ENCODE data around the gene TTYH3. TPM values are rescaled to one million over a fixed set of nuclear protein-coding genes. Genes with fewer than 3 reads are reported as not detected.
A peak's percentile ranks its signal among the peaks of the same experiment; 100 is the strongest.
"Not testable (repeated sequence)": the region's sequence is repeated elsewhere in the genome, so short reads cannot be mapped to it uniquely, and the experiment has no call there.

Gene TTYH3
- total and polyA plus RNA-seq, 8 donors: 82.9 to 153 (median 111) TPM

- H3K27me3 ChIP-seq: no peaks in the 10 kb centered on the region
Observed at GRCh38 chr7:2607122-2607922, 24.5 kb upstream of the TTYH3 start.

DNA sequence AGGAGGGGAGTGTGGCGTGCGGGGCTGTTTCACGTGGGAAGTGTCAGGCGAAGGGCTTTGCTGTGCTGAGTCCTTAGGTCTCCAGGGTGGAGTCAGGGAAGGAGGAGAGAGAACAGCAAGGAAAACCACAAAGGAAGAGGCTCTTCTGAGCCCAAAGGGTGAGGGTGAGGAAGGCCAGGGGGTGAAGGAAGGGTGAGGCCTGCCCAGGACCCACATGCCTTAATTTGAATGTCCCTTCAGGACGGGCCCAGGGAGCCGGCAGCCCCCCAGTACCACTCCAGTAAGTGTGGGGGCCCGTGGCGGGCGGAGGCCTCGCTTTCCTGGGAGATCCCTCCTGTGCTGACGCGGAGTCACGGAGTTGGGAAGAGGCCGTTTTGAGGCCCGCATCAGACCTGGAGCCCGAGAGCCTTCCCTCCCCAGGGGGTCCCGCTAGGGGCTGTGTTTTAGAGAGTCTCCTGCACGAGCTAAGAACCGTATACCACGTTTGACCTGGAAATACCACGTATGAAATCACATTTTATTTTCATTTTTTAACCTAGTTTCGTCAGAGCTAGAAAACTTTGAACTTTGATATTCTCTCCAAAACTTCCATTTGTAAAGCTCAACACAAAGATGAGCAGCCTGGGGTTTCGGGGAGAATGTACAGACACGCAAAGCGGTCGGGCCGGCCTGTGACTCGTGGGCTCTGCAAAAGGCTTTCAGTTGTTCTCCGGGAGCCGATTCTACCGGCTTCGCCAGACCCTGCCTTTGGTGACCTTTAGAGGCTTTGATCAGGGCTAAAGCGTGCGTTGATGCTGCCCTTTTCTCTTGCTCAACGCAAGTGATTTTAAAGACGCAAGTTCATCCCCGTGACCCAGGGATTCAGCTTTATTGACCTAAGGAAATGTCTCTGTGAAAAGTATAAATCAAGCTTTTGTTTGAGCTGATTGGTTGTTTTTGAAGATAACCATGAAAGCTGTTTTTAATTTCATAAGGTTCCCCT is 23.6 kb upstream of the TTYH3 start:
- Histone ChIP-seq H3K27ac (peak overlapping the region; percentile 50 to 92), H3K36me3 (peaks cover 0 to 22% of the 10 kb centered on the region in 2 donors), H3K4me1 (peaks cover 5 to 37% of the 10 kb centered on the region in 2 donors), H3K9me3 (no peaks in the 10 kb centered on the region), H3K4me3 (peak overlapping the region in 1 of 2 donors; percentile 23), H3K27me3 (no peaks in the 10 kb centered on the region)
- intact Hi-C loops (cut with DNase I): no loop called here
- peak; percentile 4 for ATAC-seq
- TF ChIP-seq CTCF (IDR thresholded peaks at IDR 0.05): no peak
- no peak for DNase-seq

More at GRCh38 chr7:2607122-2607922, 24.5 kb upstream of the TTYH3 start:
- DNase-seq (no peak), ATAC-seq (peak; percentile 49)
- TF ChIP-seq CTCF (IDR thresholded peaks at IDR 0.05): no peak
- Histone ChIP-seq H3K27ac (peak overlapping the region; percentile 50 to 92), H3K9me3 (no peaks in the 10 kb centered on the region), H3K36me3 (peaks cover 0 to 22% of the 10 kb centered on the region in 2 donors), H3K4me3 (no peak overlapping the region), H3K4me1 (peaks cover 5 to 46% of the 10 kb centered on the region in 2 donors)
- intact Hi-C loops (cut with DNase I): no loop called here

- intact Hi-C loops (cut with DNase I): no loop called here
- peak in 1 of 2 donors; percentile 29 for TF ChIP-seq CTCF (IDR thresholded peaks at IDR 0.05)
- Histone ChIP-seq H3K4me3 (peak overlapping the region in 1 of 2 donors; percentile 23), H3K27me3 (no peaks in the 10 kb centered on the region), H3K4me1 (peaks cover 11 to 44% of the 10 kb centered on the region in 2 donors), H3K9me3 (no peaks in the 10 kb centered on the region), H3K36me3 (peaks cover 0 to 22% of the 10 kb centered on the region in 2 donors), H3K27ac (peak overlapping the region; percentile 50 to 92)
- no peak for DNase-seq
- peak; percentile 48 for ATAC-seq
Observed at GRCh38 chr7:2608921-2609411, 22.8 kb upstream of the TTYH3 start.

DNA sequence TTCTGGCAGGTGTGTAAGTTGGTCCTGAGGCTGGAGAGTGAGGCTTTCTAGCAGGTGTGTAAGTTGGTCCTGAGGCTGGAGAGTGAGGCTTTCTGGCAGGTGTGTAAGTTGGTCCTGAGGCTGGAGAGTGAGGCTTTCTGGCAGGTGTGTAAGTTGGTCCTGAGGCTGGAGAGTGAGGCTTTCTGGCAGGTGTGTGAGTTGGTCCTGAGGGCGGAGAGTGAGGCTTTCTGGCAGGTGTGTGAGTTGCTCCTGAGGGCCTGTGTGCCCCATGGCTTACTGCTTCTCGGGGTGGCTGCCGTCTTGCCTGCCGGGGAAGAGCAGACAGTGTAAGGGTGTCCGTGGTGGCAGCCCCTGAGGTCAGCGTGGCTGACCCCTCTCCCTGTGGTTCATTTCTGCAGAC is 22.1 kb upstream of the TTYH3 start:
- H3K27me3 ChIP-seq; ATAC-seq; H3K4me3 ChIP-seq; H3K9me3 ChIP-seq; intact Hi-C loops (cut with DNase I); DNase-seq: not testable (repeated sequence)
- peaks cover 0 to 22% of the 10 kb centered on the region in 2 donors for H3K36me3 ChIP-seq
- H3K4me1 ChIP-seq: peaks cover 16 to 51% of the 10 kb centered on the region in 2 donors
- H3K27ac ChIP-seq: peak overlapping the region; percentile 50 to 92

DNA sequence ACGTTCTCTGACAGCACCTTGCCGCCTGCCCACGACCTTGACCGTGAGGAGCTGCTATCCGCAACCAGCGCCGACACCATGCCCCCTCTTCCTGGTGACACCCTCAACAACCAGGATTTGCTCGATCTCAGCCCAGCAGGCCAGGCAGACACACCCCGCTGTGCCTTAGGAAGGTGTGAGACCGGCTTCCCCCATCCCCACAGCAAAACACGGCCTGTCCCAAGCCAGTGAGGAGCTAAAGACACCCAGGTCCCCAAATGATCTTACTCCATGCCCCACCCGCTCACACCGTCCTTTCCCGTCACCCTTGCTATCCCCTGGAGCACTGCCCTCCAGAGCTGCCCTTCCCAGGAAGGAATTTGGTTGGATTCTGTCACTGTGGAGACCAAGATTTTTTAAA is 21.3 kb upstream of the TTYH3 start:
- no peak for TF ChIP-seq CTCF (IDR thresholded peaks at IDR 0.05)
- peaks cover 18 to 52% of the 10 kb centered on the region in 2 donors for H3K4me1 ChIP-seq
- no peak for DNase-seq
- no peaks in the 10 kb centered on the region for H3K9me3 ChIP-seq
- H3K27me3 ChIP-seq: no peaks in the 10 kb centered on the region
- H3K36me3 ChIP-seq: peaks cover 0 to 16% of the 10 kb centered on the region in 2 donors
- intact Hi-C loops (cut with DNase I): no loop called here
- H3K4me3 ChIP-seq: no peak overlapping the region
- ATAC-seq: no peak
- H3K27ac ChIP-seq: no peak overlapping the region

Measured in left lung (tissue), 10 donors.